Cortex of kidney (tissue), 1 donor: ENCODE measurements around the gene KCTD1.
"Not testable (repeated sequence)": the region's sequence is repeated elsewhere in the genome, so short reads cannot be mapped to it uniquely, and the experiment has no call there.

ENCODE experiments used
- DNase-seq: peaks from one replicate; lab custom pipeline; 2025; lab: John Stamatoyannopoulos, UW

Gene KCTD1

DNA sequence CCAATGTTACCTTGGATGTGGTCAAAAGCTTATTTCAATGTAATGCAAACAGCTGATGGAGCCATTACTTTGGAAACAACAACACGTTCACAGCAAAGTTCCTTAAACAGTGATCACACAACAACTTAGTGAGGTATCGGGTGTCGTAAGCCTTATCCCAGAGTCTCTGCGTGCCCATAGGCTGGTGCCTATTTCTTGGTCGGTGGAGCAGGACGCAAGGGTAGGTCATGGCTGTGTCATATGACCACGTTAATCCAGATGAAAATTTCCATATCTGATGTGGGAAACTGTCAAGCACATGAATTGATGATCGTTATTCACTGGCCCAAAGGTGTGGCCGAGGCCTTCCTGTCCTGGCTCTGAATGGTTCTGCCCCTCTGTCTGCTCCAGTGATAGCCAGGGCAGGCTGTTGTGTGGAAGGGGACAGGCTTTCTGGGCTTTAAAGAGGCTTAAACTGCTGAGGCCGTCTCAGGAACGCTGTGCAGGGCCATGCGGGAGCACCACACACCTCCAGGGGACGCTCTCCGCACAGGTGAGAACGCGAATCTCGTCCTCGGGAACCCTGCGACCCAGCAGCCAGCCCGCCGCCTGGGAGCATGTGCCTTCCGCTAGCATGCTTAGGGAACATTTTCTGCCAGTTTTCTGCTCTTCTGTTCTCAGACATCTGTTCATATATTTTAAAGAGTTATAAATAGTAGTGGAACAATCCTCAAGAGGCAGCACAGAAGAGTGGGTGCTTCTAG is 90.6 kb downstream of the KCTD1 start:
- no peak for DNase-seq

DNA sequence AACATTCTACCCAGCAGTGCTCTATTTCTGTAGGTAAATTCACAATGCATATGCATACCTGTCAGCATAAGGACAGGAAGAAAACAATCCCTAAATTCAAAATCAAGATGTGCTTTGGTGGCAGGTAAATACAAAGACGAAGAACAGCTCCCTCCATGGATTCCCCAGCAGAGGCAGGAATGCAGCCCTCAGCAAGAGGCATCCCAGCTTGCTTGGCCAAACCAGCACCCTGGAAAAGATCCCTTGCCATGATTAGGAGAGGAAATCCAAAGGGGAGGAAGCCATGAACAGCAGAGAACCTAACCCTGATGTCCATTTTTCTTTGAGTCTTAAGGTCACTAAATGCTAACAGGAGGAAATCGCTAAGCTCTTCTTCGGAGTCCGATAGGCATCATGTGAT is 91.2 kb downstream of the KCTD1 start:
- DNase-seq = no peak

DNA sequence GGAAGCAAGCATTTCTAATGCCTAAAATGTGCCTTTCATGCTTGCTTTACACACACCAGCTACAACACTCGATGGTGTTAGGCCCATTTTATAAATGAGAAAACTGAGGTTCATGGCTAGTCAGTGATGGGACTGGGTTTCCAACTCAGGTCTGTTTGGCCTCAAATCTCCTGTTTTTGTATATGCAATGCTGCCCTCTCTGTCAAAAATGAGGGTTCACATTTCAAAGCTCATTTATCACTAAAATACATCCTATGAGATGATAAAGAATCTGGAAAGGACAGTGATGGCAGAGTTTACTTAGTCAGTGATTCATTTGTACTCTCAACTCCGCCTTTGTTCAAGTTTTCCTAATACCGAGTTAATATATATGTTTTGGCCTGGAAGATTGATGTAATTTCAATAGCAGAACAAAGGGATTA is 92.3 kb downstream of the KCTD1 start:
- DNase-seq = no peak

DNA sequence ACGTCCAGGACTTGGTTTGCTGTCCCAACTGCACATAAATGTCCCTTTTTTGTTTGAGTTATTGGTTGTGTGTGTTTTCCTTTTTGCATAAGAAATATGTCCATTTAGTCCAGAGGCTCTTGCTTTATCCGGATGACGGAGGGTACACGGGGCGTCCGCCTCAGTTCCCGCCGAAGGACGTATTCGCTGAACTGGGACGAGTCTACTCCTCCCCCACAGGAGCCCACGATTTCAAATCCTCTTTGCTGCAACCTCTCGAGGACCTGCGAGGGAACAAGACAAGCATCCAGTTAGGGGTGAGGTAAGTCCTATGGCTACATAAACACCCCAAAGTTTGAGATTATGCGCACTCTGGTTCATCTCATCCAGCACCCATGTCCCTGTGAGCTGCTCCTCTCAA is 92.7 kb downstream of the KCTD1 start:
- DNase-seq = no peak

DNA sequence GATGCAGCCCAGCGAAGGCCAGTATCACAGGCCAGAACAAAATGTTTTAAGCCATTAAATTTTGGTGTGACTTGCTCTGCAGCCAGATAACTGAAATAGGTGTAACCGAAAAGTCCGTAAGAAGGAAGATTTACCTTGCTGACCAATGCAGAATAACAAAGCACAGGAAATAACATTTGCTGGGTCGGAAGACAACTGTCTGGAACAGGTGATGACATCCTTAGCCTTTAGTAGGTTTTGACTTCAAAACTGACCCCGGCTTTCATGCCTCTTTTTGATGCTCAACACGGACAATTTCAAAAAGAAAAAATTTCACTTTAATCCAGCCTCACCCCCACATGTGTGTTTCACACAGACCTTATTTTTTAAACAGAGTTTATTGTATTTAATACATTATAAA is 93.7 kb downstream of the KCTD1 start:
- DNase-seq = no peak

DNA sequence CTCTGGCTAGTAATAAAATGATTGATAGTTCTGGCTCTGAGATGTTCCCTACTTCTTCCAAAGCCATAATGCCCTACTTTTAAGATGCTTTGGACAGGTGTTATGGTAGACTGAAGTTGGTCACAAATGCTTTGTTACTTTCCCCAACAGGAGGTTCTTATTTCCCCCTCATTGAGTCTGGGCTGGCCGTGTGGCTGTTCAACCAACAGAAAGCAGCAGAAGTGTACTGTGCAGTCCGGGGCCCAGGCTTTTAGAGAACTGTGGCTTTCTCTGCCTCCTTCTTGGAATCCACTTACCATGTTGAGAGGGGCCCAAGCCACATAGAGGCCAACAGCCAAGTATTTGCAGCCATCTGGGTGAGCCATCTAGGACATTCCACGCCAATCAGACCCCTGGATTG is 94.2 kb downstream of the KCTD1 start:
- no peak for DNase-seq

DNA sequence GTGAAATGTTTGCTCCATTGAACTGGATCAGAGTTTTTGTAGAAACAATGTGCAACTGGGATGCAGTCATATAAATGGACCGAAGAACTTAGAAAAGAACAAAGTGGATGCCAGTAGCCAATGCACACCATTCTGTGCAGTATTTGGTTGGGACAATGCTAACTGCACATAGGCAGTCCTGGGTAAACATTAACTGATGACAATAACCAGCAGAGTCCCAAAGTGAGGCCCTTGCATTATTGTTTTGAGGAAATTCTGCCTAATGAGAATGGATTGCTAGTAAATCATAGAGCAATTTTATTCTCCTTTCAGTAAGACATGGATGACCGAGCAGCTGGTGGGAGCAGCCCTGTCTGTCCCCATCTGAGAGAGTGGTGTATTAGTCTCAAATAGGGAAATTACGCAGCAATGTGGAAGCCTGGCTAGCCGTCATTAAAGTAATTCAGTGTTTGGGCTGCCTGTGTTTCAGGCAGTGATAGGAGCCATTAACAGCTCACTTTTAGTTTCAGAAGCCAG is 94.9 kb downstream of the KCTD1 start:
- no peak for DNase-seq

DNA sequence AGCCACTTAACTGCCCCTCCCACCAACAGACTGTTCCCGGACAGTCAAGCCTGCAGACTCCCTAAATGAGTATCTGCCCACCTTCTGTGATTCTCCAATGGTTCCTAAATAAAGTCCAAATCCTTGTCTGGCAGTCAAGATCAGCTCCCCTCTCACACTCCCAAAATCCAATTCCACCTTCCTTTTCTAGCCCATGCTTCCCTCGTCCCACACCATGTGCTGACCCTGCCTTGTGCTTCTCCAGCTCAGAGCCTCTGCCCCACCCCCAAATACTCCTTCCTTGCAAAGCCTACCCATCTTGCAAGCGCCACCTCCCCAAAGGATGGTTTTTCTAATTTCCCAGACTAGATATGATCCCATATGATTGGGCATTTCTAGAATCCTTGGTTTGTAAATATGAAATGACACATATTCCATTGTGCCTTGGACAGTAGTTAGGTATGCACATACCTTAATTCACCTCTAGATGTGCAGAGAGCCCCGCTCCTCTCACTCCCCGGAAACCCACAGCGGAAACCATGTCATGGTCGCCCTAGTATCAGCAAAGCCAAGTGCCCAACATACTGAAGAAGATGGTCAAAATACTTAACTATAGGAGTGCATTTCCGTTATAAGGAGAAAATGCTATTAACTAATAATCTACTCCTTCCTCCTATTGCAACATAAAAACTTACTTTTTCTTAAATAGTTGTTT is 97.2 kb downstream of the KCTD1 start:
- no peak for DNase-seq

DNA sequence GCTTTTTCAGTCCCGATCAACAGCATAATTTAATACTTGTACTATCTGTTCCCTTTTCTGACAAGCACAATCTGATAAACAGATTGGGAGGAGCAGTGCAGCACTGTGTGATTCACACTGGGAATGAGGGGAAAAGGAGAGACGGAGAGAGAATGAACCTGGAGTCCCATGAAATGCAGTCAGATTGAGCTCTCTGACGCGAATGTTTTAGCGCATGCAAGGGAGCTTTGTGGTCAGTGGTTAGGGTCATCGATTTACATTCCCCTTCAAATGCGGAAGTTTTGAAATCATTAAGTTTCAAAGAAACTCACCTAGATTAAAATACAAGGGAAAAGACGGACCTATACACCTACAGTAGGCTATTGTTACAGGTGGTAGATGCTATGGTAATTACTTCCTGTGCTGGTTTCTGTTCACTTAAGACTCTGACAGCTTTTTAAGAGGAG is 99.6 kb downstream of the KCTD1 start:
- DNase-seq = no peak

DNA sequence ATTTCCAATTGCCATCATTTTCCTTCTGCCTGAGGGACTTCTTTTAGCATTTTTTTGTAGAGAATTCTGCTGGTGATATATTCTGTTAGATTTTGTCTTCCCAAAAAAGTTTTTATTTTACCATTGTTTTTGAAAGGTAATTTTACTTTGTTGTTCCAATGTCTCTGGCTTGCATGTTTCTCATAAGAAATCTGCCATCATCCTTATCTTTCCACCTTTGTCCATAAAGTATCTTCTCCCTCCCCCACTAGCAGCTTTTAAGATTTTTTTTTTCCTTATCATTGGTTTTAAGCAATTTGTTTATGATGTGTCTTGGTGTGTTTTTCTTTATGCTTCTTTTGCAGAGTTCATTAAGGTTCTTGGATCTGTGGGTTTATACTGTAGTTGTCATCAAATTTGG is 104.5 kb downstream of the KCTD1 start:
- DNase-seq = no peak

DNA sequence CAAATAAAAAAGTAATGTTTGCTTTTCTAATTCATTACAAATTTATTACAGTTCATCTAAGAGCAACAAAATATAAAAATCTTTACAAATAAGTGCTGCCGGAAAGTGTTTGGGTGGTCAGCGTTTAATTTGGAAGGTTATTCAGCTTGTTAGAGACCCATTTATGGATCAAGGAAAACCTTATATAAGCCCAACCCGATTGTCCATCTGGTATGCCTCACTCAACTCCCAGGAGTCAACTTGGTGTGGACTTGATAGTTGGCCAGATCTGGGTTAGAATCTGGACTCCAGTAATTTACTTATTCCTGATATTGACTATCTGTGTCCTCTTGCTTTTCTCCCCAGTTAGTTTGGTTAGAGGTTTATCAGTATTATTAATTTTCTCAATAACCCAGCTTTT is 106.2 kb downstream of the KCTD1 start:
- no peak for DNase-seq

DNA sequence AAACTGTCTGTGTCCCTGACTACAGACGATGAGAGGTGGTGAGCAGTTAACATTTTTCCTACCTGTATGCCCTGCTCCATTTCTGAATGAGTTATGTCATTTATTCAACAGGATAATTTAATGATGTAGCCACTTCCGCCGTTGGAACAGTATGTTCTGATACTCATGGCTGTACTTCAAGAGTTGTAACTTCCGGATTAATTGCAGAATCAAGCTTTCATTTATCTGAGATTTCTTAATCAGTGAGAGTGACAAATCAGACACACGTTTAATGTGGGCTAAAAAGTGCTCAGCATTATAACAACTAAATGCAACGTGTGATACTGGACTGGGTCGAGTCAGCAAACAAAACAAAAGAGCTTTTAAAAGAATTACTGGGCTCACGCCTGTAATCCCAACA is 107.7 kb downstream of the KCTD1 start:
- DNase-seq = no peak

DNA sequence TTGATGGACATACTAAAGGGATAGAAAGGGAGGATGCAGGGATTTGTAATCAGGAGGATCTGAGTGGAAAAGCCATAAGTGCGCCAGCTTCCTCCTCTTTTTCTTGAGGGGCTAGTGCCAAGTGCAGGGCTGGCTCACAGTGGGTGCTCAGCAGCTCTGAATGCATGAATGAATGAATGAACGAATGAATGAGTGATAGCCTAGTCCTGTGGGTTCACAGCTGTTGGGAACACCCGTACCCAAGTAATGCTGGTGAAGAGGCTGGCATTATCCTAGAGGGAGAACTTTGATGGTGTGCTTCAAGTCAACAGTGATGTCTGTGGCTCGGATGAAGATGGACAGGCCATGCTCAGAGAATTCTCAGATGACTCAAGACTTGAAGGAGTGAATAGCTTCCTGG is 108.8 kb downstream of the KCTD1 start:
- DNase-seq = no peak

DNA sequence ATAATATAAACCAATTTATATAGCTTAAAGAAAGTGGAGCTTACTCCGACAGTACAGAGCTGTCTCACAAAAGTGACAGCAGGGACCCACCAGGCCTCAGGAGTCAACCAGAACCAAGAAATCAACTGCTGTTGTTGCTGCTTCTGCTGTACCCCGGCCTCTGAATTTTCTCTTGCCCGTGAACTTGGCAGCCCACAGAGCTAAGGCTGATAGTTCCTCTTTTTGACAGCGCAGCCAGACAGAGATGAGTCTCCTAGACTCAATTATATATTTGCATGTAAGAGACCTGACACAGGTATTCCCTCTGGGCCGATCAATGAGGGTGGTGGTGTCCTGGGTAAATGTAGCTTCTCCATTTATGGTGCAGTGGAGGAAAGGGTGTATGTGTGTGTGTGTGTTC is 109.4 kb downstream of the KCTD1 start:
- DNase-seq = no peak

DNA sequence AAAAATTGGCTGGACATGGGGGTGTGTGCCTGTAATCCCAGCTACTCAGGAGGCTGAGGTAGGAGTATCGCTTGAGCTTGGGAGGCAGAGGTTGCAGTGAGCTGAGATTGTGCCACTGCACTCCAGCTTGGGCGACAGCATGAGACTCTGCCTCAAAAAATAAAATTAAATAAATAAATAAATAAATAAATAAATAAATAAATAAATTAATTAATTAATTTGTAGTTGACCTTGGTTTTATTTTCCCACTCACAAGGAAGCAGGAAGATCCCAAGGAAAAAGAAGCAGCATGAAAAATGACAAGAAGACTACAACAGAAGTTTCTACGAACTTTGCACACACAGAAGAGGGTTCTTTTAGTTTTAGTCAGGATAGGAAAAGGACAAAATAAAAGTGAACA is 110.7 kb downstream of the KCTD1 start:
- not testable (repeated sequence) for DNase-seq

DNA sequence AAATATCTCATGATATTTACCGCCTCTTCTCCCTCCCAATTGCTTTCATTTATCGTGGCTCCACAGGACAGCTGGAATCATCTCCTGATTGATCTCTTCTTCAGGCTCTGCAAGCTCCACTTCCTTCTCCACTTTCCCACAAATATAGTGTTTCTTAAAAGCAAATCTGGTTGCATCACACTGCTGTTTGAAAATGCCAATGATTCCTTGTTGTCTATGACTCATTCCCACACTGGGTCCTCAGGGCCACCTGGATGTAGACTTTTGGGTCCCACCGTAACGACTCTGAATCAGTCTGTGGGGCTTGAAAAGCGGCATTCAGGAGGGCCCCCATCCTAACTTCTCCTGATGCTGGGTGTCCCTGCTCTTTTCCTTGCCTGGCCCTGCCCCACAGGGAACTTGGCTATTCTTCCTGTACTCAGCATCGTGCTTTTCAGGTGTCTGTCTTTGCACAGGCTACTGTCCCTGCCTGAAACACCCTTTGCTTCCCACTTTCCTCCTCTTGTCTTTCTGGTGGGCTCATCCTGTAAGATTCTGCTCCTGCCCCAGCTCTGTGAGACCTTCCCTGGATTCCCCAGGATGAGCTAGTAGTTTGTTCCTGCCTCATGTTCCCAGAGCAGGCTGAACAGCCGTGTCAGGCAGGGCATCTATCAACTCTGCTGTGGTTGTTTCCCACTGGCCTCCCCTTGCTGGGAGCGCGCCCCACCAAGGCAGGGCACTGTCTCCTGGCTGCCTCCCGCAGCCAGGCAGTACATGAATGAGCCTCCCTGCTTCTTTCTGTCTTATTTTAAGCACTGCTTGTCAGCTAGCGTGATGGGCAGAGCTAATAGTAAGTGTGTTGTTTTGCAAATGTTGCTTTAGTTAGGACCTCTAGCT is 111.9 kb downstream of the KCTD1 start:
- no peak for DNase-seq

DNA sequence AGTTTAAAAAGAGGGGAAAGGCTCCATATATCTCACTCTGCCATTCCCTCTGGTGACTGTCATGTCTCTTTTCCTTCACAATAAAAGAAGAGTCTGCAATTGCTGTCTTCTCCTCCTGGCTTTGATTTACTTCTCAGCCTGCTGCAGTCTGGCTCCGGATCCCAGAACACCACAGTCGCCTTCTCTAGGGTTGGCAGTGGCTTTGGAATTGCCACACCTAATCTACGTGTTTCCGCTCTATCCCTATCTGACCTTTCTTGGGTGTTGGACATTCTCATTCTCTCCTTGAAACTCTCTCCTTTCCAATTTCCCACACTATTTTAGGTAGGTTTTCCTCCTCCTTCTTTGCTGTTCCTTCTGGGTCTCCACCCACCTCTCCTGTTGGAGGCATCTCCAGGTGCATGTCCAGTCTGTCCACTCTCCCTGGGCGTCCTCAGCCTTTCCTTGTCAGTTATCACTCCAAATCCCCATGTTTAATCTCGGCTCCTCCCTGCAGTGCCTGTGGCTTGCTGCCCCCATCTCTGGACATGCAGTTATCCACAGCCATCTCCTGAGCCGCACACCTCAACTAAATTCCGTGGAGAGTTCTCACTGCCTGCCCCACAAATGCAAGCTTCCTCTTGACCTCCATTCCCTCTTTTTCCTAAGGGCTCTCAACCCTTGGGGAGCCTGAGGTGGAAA is 112.8 kb downstream of the KCTD1 start:
- no peak for DNase-seq

DNA sequence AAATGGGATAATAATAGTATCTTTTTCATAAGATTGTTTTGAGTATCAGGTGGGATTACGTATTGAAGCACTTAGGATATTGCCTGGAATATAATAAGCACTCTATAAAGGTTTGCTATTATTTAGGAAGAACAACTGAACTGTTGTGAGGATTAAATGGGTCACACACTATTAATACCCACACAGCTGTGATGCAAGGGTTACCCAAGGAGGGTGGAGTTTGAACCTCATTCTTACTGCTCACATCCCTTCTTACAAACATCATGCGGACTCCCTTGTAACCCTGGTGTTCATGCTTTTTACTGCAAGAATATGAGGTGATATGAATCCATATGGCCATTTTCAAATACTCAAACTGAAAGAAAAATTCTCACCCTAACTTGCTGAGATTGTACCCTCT is 113.5 kb downstream of the KCTD1 start:
- DNase-seq = no peak

DNA sequence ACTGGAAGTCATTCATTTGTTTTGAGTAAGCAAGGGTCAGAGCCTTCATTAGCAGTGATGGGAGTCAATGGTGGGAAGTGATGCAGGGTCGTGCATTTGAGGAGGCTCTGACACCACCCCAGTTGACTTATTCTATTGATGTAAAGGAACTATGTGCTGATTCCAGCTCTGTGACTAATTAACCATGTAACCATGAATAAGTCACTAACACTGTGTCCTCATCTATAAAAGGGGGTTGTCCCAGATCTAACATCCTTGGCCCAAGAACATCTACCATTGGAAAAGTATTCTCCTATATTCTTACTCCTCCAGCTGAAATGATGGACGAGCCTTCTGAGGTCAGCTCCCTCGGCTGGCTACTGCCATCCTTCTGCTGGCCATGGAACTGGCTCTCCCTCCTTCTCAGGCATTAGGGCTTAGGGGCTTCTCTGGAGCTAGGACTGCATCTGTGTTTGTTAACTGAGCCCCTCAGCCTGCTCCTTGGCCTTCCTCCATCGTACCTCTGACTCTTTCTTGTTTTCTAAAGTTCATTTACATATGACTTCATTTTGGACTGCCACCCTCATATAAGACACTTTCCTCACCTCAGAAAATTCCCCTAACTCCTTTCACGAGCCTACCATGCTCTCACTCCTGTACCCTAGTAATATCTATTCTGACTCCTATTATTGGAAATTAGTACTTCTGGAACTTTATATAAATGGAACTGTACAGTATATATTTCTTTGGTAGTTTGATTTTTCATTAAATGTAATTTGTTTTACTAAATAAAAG is 115.5 kb downstream of the KCTD1 start:
- no peak for DNase-seq

DNA sequence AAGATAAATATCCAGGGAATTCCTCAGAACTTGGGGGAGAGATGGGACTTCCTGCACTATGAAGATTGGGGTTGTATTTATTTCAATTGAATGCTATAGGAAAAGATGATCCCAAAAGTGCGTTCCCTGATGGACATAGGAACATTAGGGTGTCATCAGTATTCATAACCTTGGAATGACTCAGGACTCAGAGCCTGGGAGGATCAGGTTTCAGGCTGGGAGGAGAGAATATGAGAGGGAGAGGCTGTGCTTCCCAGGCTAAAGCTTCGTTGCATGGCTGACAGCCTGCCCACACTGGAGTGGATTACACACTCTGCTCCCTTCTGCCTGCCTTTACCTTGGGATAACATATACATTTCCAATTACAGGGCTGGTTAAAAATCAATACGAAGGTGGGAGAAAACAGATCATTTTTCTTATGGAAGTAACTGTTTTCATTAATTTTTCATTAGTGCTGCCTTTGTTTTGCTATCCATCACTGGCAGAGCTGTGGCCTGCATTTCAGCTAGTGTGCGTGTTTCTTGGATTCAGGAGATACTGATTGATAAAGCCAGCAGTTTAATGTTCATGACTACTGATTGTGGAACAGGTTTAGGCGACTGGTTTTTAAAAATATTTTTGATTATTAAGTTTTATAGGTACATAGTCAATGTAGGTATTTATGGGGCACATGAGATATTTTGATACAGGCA is 118.7 kb downstream of the KCTD1 start:
- DNase-seq = no peak

DNA sequence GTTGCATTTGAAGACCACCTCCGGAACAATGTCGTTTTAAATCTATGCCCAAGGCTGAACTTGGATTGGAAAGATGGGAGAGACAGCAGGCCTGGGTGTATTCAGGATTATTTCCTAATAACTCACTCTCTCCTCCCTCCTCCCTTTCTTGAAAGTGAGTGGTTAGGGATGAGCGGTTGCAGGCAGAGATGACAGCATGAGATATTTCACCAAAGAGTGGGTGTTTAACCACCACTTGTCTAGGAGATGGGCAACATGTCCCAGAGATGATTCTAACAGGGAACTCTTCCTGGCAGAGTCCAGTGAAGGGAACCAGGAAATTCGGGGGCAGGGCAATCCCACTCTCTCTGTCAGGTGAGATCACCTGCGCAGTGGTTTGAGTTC is 123.2 kb downstream of the KCTD1 start:
- no peak for DNase-seq
